ENCODE measurements around the gene TPBGL. TPM values are rescaled to one million over a fixed set of nuclear protein-coding genes. Genes with fewer than 3 reads are reported as not detected.

TPBGL gene
- total RNA-seq, 1 donor from 2014 or later, result 0.24 TPM

GRCh38 chr11:75212411-75212810 is 28.2 kb upstream of the TPBGL start:
- no peak for DNase-seq (ENCODE audit: low spot score)

- peak; percentile 84 for DNase-seq (ENCODE audit: low spot score)
Measured at GRCh38 chr11:75214411-75214821, 26.2 kb upstream of the TPBGL start.

GRCh38 chr11:75214843-75215242 is 25.7 kb upstream of the TPBGL start:
- no peak for DNase-seq (ENCODE audit: low spot score)

GRCh38 chr11:75219869-75220268 is 20.7 kb upstream of the TPBGL start:
- no peak for DNase-seq (ENCODE audit: low spot score)

GRCh38 chr11:75223954-75224643 is 16.5 kb upstream of the TPBGL start:
- no peak for DNase-seq (ENCODE audit: low spot score)

- DNase-seq (ENCODE audit: low spot score), result no peak
Measured at GRCh38 chr11:75225794-75226193, 14.8 kb upstream of the TPBGL start.

GRCh38 chr11:75229466-75229865 is 11.1 kb upstream of the TPBGL start:
- DNase-seq (ENCODE audit: low spot score), result no peak

- no peak for DNase-seq (ENCODE audit: low spot score)
Measured at GRCh38 chr11:75230621-75231020, 10.0 kb upstream of the TPBGL start.

GRCh38 chr11:75233754-75234172 is 6.8 kb upstream of the TPBGL start:
- peak; percentile 52 for DNase-seq (ENCODE audit: low spot score)

GRCh38 chr11:75236062-75236461 is 4.5 kb upstream of the TPBGL start:
- no peak for DNase-seq (ENCODE audit: low spot score)

GRCh38 chr11:75237050-75237449 is 3.5 kb upstream of the TPBGL start:
- no peak for DNase-seq (ENCODE audit: low spot score)

- no peak for DNase-seq (ENCODE audit: low spot score)
Measured at GRCh38 chr11:75238595-75239440, 1.8 kb upstream of the TPBGL start.

- DNase-seq (ENCODE audit: low spot score), result no peak
Measured at GRCh38 chr11:75239531-75240290, 863 bp upstream of the TPBGL start.

- peak; percentile 88 for DNase-seq (ENCODE audit: low spot score)
Measured at GRCh38 chr11:75241036-75241905, 697 bp downstream of the TPBGL start.

GRCh38 chr11:75241906-75242644 is 1.5 kb downstream of the TPBGL start:
- no peak for DNase-seq (ENCODE audit: low spot score)

GRCh38 chr11:75242722-75243600 is 2.4 kb downstream of the TPBGL start:
- DNase-seq (ENCODE audit: low spot score), result no peak

- no peak for DNase-seq (ENCODE audit: low spot score)
Measured at GRCh38 chr11:75244052-75244814, 3.7 kb downstream of the TPBGL start.

GRCh38 chr11:75245356-75246005 is 4.9 kb downstream of the TPBGL start:
- no peak for DNase-seq (ENCODE audit: low spot score)
